Stimulated activated CD4-positive, alpha-beta T cell treated with anti-CD3 and anti-CD28 coated beads, Interleukin-15, amount 100 ng/mL, for 48 hours (primary cell): ENCODE measurements around the gene ULK4.

Experiments used
- DNase-seq, 2 donors: peaks; one replicate each; pipeline ENCODE4 v3.0.0-alpha.2; 2020; ENCODE audit warnings: low read depth in 2 of 2

ULK4 gene

GRCh38 chr3:41362638-41363559 is 599.0 kb downstream of the ULK4 start:
- no peak for DNase-seq

GRCh38 chr3:41357271-41357670 is 604.6 kb downstream of the ULK4 start:
- no peak for DNase-seq

- no peak for DNase-seq
Observed at GRCh38 chr3:41356775-41357174, 605.1 kb downstream of the ULK4 start.

GRCh38 chr3:41352510-41352909 is 609.4 kb downstream of the ULK4 start:
- DNase-seq, result no peak

- DNase-seq, result no peak
Observed at GRCh38 chr3:41350441-41350840, 611.5 kb downstream of the ULK4 start.

GRCh38 chr3:41348401-41348800 is 613.5 kb downstream of the ULK4 start:
- no peak for DNase-seq

- no peak for DNase-seq
Observed at GRCh38 chr3:41346698-41347270, 615.1 kb downstream of the ULK4 start.

GRCh38 chr3:41345788-41346187 is 616.1 kb downstream of the ULK4 start:
- DNase-seq, result no peak

GRCh38 chr3:41339758-41340157 is 622.1 kb downstream of the ULK4 start:
- DNase-seq, result no peak

GRCh38 chr3:41338276-41338675 is 623.6 kb downstream of the ULK4 start:
- DNase-seq, result no peak

- no peak for DNase-seq
Observed at GRCh38 chr3:41334426-41334825, 627.5 kb downstream of the ULK4 start.

- DNase-seq, result no peak
Observed at GRCh38 chr3:41331041-41331440, 630.9 kb downstream of the ULK4 start.

GRCh38 chr3:41330465-41330864 is 631.4 kb downstream of the ULK4 start:
- no peak for DNase-seq

- no peak for DNase-seq
Observed at GRCh38 chr3:41329881-41330280, 632.0 kb downstream of the ULK4 start.

GRCh38 chr3:41328926-41329325 is 633.0 kb downstream of the ULK4 start:
- no peak for DNase-seq

GRCh38 chr3:41327718-41328117 is 634.2 kb downstream of the ULK4 start:
- no peak for DNase-seq

- DNase-seq, result no peak
Observed at GRCh38 chr3:41324156-41324475, 637.8 kb downstream of the ULK4 start.

- no peak for DNase-seq
Observed at GRCh38 chr3:41323467-41324155, 638.3 kb downstream of the ULK4 start.

- no peak for DNase-seq
Observed at GRCh38 chr3:41321642-41321980, 640.3 kb downstream of the ULK4 start.

GRCh38 chr3:41320953-41321641 is 640.8 kb downstream of the ULK4 start:
- DNase-seq, result no peak

- DNase-seq, result no peak
Observed at GRCh38 chr3:41318520-41318919, 643.4 kb downstream of the ULK4 start.

- DNase-seq, result no peak
Observed at GRCh38 chr3:41317718-41318117, 644.2 kb downstream of the ULK4 start.
